K562 (cell line): Measurements from ENCODE around the gene AMBRA1. TPM values are rescaled to one million over a fixed set of nuclear protein-coding genes. Genes with fewer than 3 reads are reported as not detected.

Source experiments
- ATAC-seq: fragments of 200-7000 bp; cut with Tn5 transposase; 3 replicates; pipeline ENCODE4 v1.9.1; 2020; ENCODE audit warnings: moderate library complexity
- BruUV-seq: library from RNA; stranded (reverse); fragments of 400-500 nt; replicated peaks from 2 replicates; lab custom pipeline; 2021; lab: Mats Ljungman, UMichigan
- CTCF ChIA-PET: fragments of 300-600 bp; formaldehyde crosslinking; extraction: SDS; loops from one replicate; lab custom pipeline; 2021; ENCODE audit warnings: low intra/inter-chr PET ratio; lab: Yijun Ruan, JAX
- POLR2A ChIA-PET: fragments of 300-600, 350-650 bp; sonication (Branson Sonifier 250); formaldehyde crosslinking; extraction: SDS; loops from one replicate; lab custom pipeline; 2021; ENCODE audit warnings: antibody characterized with exemption, inconsistent platforms; lab: Yijun Ruan, JAX
- DNase-seq, 4 experiments: peaks; one replicate each; pipeline versions ENCODE4 v3.0.0 to v3.0.0-alpha.2; 2011 to 2018; ENCODE audit warnings: low spot score in 3 of 4, mixed read lengths in 3 of 4; ENCODE audit errors: extremely low read depth in 1 of 4
- FAIRE-seq: peaks from 2 replicates; lab custom pipeline; 2011; peaks lifted over from hg19 to GRCh38; lab: Jason Lieb, UNC
- H2AFZ ChIP-seq: 2 replicates; pipeline ENCODE4 v1.6.0; 2011; ENCODE audit warnings: low read depth, low read length, control low read depth, inconsistent platforms
- H3K27ac ChIP-seq: fragments of 200-600 bp; 3 replicates; pipeline ENCODE4 v1.8.0; 2011; ENCODE audit warnings: low read depth, mild to moderate bottlenecking, control low read depth, inconsistent platforms, low read length, moderate library complexity, mixed read lengths; ENCODE audit errors: extremely low read depth
- H3K27me3 ChIP-seq, 2 experiments: fragments of 300-600 bp in 1 of 2; 2 replicates in 1 of 2; 3 replicates in 1 of 2; pipeline versions ENCODE4 v1.6.0 to v1.8.0; 2011; ENCODE audit warnings: inconsistent platforms in 2 of 2, low read length in 2 of 2, mild to moderate bottlenecking in 1 of 2, mixed read lengths in 1 of 2, moderate library complexity in 1 of 2; ENCODE audit not compliant: control insufficient read depth in 2 of 2, insufficient read depth in 2 of 2
- H3K36me3 ChIP-seq: fragments of 300-600 bp; 3 replicates; pipeline ENCODE4 v1.8.0; 2011; ENCODE audit warnings: mild to moderate bottlenecking, low read length, inconsistent platforms; ENCODE audit not compliant: control insufficient read depth, insufficient read depth
- H3K4me1 ChIP-seq, 2 experiments: fragments of 200-600 bp in 1 of 2; replicated peaks in 1 of 2; 2 replicates in 1 of 2; 3 replicates in 1 of 2; pipeline versions ENCODE4 v1.5.1 to v1.8.0; 2011; ENCODE audit warnings: inconsistent platforms in 2 of 2, low read length in 2 of 2, mild to moderate bottlenecking in 1 of 2, mixed read lengths in 1 of 2, moderate library complexity in 1 of 2; ENCODE audit not compliant: control insufficient read depth in 2 of 2, insufficient read depth in 2 of 2
- H3K4me2 ChIP-seq: 2 replicates; pipeline ENCODE4 v1.6.1; 2011; ENCODE audit warnings: low read length, control low read depth, inconsistent platforms, mixed read lengths; ENCODE audit not compliant: insufficient read depth
- H3K4me3 ChIP-seq: fragments of 200-600 bp; sonication (generic), shearing (Covaris generic); 2 replicates; pipeline ENCODE4 v1.5.1; 2016; ENCODE audit warnings: control low read depth, inconsistent platforms
- H3K79me2 ChIP-seq: fragments of 200-600 bp; 3 replicates; pipeline ENCODE4 v1.8.0; 2011; ENCODE audit warnings: low read length, inconsistent platforms; ENCODE audit not compliant: control insufficient read depth, insufficient read depth
- H3K9ac ChIP-seq, 2 experiments: 2 replicates each; pipeline versions ENCODE4 v1.6.0 to v1.6.1; 2011; ENCODE audit warnings: low read depth in 2 of 2, low read length in 2 of 2, control low read depth in 1 of 2, inconsistent platforms in 1 of 2, mild to moderate bottlenecking in 1 of 2, mixed read lengths in 1 of 2; ENCODE audit not compliant: insufficient read depth in 1 of 2
- H3K9me1 ChIP-seq: one replicate; pipeline ENCODE4 v1.6.0; 2011; ENCODE audit warnings: inconsistent platforms, mild to moderate bottlenecking, low read length, moderate library complexity; ENCODE audit not compliant: control insufficient read depth, insufficient read depth
- H3K9me3 ChIP-seq: replicated peaks from 2 replicates; pipeline ENCODE4 v1.5.1; 2011; ENCODE audit warnings: low read depth, low read length, inconsistent platforms; ENCODE audit not compliant: control insufficient read depth, insufficient read depth
- H4K20me1 ChIP-seq: replicated peaks from 2 replicates; pipeline ENCODE4 v1.6.1; 2011; ENCODE audit warnings: low read length, inconsistent platforms, mixed read lengths; ENCODE audit not compliant: control insufficient read depth, insufficient read depth
- CBX3 ChIP-seq, 2 experiments: IDR thresholded peaks; 1 replicate in 1 of 2; 2 replicates in 1 of 2; pipeline ENCODE4 v1.6.1; 2012; ENCODE audit warnings: inconsistent platforms in 2 of 2, low read length in 2 of 2, borderline replicate concordance in 1 of 2, control low read depth in 1 of 2
- CCAR2 ChIP-seq: fragments of 200-400 bp; formaldehyde crosslinking; IDR thresholded peaks from 2 replicates; pipeline ENCODE4 v1.6.1; 2017; ENCODE audit warnings: mild to moderate bottlenecking, low read depth, low read length
- FOXP4 ChIP-seq: sonication (generic); formaldehyde crosslinking; IDR thresholded peaks from 2 replicates; pipeline ENCODE4 v1.8.0; 2022; ENCODE audit warnings: mild to moderate bottlenecking, missing genetic modification reagents, borderline replicate concordance
- GATA2 ChIP-seq: sonication (generic); formaldehyde crosslinking; IDR thresholded peaks from 2 replicates; pipeline ENCODE4 v1.4.0; 2020; ENCODE audit warnings: mild to moderate bottlenecking, missing genetic modification reagents
- GTF2F1 ChIP-seq: IDR thresholded peaks from 2 replicates; pipeline ENCODE4 v1.6.1; 2011; ENCODE audit warnings: low read depth, low read length, improper control_type of control experiment
- HDAC6 ChIP-seq: IDR thresholded peaks from 2 replicates; pipeline ENCODE4 v1.6.1; 2012; ENCODE audit warnings: low read depth, mild to moderate bottlenecking, control low read depth, inconsistent platforms, low read length, moderate library complexity
- MEIS2 ChIP-seq: fragments of 450-650 bp; IDR thresholded peaks from 2 replicates; pipeline ENCODE4 v1.6.1; 2014; ENCODE audit warnings: mild to moderate bottlenecking; ENCODE audit not compliant: partially characterized antibody
- MIER1 ChIP-seq: fragments of 450-650 bp; IDR thresholded peaks from 2 replicates; pipeline ENCODE4 v1.6.1; 2016; ENCODE audit warnings: antibody characterized with exemption, mild to moderate bottlenecking, low read depth
- RNF219 ChIP-seq: fragments of 250-450 bp; sonication (Bioruptor Pico); IDR thresholded peaks from 2 replicates; pipeline ENCODE4 v1.5.0; 2022; ENCODE audit warnings: mild to moderate bottlenecking
- SMARCA4 ChIP-seq: fragments of 450-650 bp; IDR thresholded peaks from 2 replicates; pipeline ENCODE4 v1.6.1; 2016
- SNRNP70 ChIP-seq: fragments of 200-400 bp; formaldehyde crosslinking; optimal IDR thresholded peaks from 2 replicates; pipeline ENCODE3; 2017; ENCODE audit warnings: low read depth, low read length
- SREBF1 ChIP-seq: fragments of 150-350 bp; IDR thresholded peaks from 2 replicates; pipeline ENCODE4 v1.6.1; 2014; ENCODE audit warnings: antibody characterized with exemption, low read depth, low read length, borderline replicate concordance
- TRIM25 ChIP-seq: fragments of 450-650 bp; IDR thresholded peaks from 2 replicates; pipeline ENCODE4 v1.7.0; 2016; ENCODE audit warnings: borderline replicate concordance
- ZBTB33 ChIP-seq: sonication (generic); formaldehyde crosslinking; IDR thresholded peaks from 2 replicates; pipeline ENCODE4 v1.8.1; 2023; ENCODE audit warnings: mild to moderate bottlenecking, missing genetic modification reagents
- ZNF586 ChIP-seq: fragments of 450-650 bp; formaldehyde crosslinking; conservative IDR thresholded peaks from 2 replicates; pipeline ENCODE4 v1.4.0; 2020; ENCODE audit warnings: mild to moderate bottlenecking, moderate library complexity
- ZNF644 ChIP-seq: fragments of 200-800 bp; sonication (Bioruptor generic); IDR thresholded peaks from 2 replicates; pipeline ENCODE4 v1.6.1; 2016; ENCODE audit warnings: low read depth, missing genetic modification characterization, missing compliant biosample characterization
- WGBS: fragments of 100-300 bp; shearing (Covaris generic); methylation state at CpG from one replicate; pipeline ENCODE4 v1.1.6; 2016; ENCODE audit warnings: low coverage, mixed read lengths; ENCODE audit not compliant: insufficient coverage; ENCODE audit errors: missing lambda C conversion rate; 5-methylcytosine and 5-hydroxymethylcytosine counted together
- in situ Hi-C: fragments of 300-500 bp; cut with MboI; formaldehyde crosslinking; loops from 4 replicates; pipeline ENCODE4 v1.15.0; 2018; ENCODE audit warnings: inconsistent platforms, mixed read lengths
- intact Hi-C: fragments of 100-400 bp; cut with micrococcal nuclease; formaldehyde crosslinking; loops from 2 replicates; pipeline ENCODE4 v1.14.2; 2022
- polyA plus RNA-seq, 8 experiments: library from polyadenylated mRNA; depleted of rRNA in 4 of 8; stranded (reverse) in 5 of 8; unstranded in 3 of 8; fragments of >200 nt; fragmentation: Nextera tagmentation in 2 of 8; fragmentation: Illumina TruSeq in 1 of 8; extraction: Ambion mirVana in 2 of 8; extraction: Trizol in 1 of 8; gene quantifications; 2 replicates each; pipeline versions ENCODE4 v1.2.1 to v1.2.3, GENCODE V29; 2011 to 2014; ENCODE audit warnings: inconsistent platforms in 1 of 8, missing spikeins in 1 of 8
- total RNA-seq, 7 experiments: library from RNA; depleted of rRNA in 6 of 7; stranded (reverse); fragments of >200 nt in 6 of 7; fragmentation: Illumina TruSeq in 2 of 7; extraction: Trizol in 2 of 7; gene quantifications; 2 replicates each; pipeline versions ENCODE4 v1.2.1 to v1.2.3, GENCODE V29; 2011 to 2021; ENCODE audit warnings: low replicate concordance in 1 of 7

Gene AMBRA1
- total and polyA plus RNA-seq, 9 of the 15 experiments (the other 6 are each of a cell fraction or from before 2014, with no cell fraction given): 0.15 to 24.5 (median 13.0) TPM

- no TSS peak for BruUV-seq
- ChIA-PET CTCF (no interaction called here), POLR2A (interaction anchor here (0.8 to 1.4 kb wide), 3 partner anchors 9 to 20 kb away, joined by 3 to 4 read pairs (median 4); no protein-coding TSS in a partner anchor)
- H3K4me1 ChIP-seq: no peaks in the 10 kb centered on the region
- no peaks in the 10 kb centered on the region for H3K79me2 ChIP-seq
- 88% methylated on average over 10 of the region's 10 CpGs for WGBS
- no peak overlapping the region for H3K9ac ChIP-seq
- H3K27me3 ChIP-seq: no peaks in the 10 kb centered on the region
- no peak overlapping the region for H3K27ac ChIP-seq
- H3K36me3 ChIP-seq: peaks cover 36% of the 10 kb centered on the region; the same call in 2 of the 3 replicates
- ATAC-seq (no peak), DNase-seq (no peak), FAIRE-seq (no peak)
- no peak overlapping the region for H2AFZ ChIP-seq
- intact Hi-C loops (no loop called here), in situ Hi-C loops (no loop called here)
- no peaks in the 10 kb centered on the region for H3K9me1 ChIP-seq
- H3K4me3 ChIP-seq: no peak overlapping the region
- no peaks in the 10 kb centered on the region; the same call in 1 of the 2 replicates for H4K20me1 ChIP-seq
- no peak overlapping the region for H3K4me2 ChIP-seq
- no peaks in the 10 kb centered on the region for H3K9me3 ChIP-seq
- TF ChIP-seq CBX3 (IDR thresholded peaks at IDR 0.05; ENCODE audit: borderline replicate concordance in 1 of 2, low read length in 2 of 2) (no peak), ZNF644 (tag) (no peak), CCAR2 (no peak), SNRNP70 (no peak), HDAC6 (no peak), MIER1 (no peak), GATA2 (CRISPR knock-in tag) (no peak), MEIS2 (no peak), GTF2F1 (no peak), ZNF586 (CRISPR knock-in tag) (no peak), ZBTB33 (CRISPR knock-in tag) (no peak), RNF219 (no peak), SREBF1 (no peak), FOXP4 (CRISPR knock-in tag) (no peak), SMARCA4 (no peak), TRIM25 (no peak)
Measured at GRCh38 chr11:46407635-46408034, 186.2 kb downstream of the AMBRA1 start.
